Stromal cell of bone marrow (primary cell): Measurements from ENCODE around the gene SUN1.
"Not testable (repeated sequence)": the region's sequence is repeated elsewhere in the genome, so short reads cannot be mapped to it uniquely, and the experiment has no call there.

Experiments
- DNase-seq: peaks from one replicate; pipeline ENCODE4 v3.0.0-alpha.2; 2012; ENCODE audit warnings: low read depth

SUN1 gene

DNA sequence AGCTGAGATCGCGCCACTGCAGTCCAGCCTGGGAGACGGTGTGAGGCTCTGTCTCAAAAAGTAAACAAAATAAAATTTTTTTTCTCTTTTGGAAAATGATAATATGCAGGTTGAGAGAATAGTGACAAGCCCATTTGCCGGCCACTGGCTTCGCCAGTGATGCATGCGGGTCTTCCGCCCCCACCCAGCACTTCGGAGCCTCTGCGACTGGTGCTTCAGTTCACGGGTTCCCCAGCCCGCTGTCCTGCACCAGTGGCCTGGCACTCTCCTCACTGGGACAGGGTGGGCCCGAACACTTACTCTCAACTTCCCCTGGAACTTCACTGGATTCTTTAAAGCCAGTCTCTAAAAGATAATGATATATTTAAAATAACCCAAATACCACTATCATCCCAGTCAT is 2.7 kb downstream of the SUN1 start:
- DNase-seq: no peak

- DNase-seq: no peak
These were observed 3.5 kb downstream of the SUN1 start for GRCh38 chr7:835485-836401.

- DNase-seq: no peak
These were observed 4.2 kb downstream of the SUN1 start for GRCh38 chr7:836429-836828.

DNA sequence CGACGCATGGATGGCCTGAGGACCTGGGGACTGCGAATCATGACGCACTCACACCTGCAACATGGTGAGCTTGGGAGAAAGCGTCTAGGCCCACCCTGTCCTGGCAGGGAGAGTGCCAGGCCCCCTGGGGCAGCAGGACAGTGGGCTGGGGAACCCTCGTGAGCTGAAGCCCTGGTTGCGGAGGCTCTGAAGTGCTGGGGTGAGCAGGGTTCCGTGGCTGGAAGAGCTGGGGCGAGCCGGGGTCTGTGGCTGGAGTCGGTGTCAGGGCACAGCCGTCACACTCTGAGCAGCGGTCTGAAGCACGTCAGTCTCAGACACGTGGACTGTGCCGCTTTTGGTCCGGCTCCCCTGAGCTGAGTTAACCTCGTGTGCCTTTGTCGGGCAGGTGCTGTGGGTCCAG is 4.7 kb downstream of the SUN1 start:
- DNase-seq: no peak

GRCh38 chr7:840001-840600 is 7.8 kb downstream of the SUN1 start:
- no peak for DNase-seq

DNA sequence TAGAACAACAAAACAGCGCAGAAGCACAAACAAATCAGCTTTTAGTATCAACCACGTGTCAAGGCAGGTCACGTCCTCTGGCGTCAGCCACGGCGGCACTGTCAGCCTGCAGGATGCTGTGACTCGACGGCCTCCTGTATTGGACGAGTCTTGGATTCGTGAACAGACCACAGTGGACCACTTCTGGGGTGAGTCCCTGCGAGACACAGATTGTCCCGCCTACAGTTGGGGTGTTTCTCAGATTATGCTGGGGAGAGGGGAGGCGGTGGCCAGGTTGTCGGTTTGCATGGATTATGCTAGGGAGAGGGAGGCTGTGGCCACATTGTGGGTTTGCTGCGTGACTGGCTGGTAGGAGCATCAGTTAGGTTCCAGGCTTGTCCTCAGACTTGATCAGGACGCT is 9.7 kb downstream of the SUN1 start:
- no peak for DNase-seq

GRCh38 chr7:842431-843031 is 10.3 kb downstream of the SUN1 start:
- no peak for DNase-seq

DNA sequence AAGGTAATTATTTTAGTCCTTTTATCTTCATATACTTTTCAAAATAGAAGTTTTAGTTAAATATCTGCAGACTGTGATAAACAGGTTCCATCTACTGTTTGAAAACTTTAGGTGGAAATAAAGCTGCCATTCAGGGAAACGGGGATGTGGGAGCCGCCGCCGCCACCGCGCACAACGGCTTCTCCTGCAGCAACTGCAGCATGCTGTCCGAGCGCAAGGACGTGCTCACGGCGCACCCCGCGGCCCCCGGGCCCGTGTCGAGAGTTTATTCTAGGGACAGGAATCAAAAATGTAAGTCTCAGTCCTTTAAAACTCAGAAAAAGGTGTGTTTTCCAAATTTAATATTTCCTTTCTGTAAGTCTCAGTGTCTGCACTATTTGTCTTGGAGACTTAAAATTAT is 11.0 kb downstream of the SUN1 start:
- no peak for DNase-seq

- no peak for DNase-seq
These were observed 11.8 kb downstream of the SUN1 start for GRCh38 chr7:844043-844442.

DNA sequence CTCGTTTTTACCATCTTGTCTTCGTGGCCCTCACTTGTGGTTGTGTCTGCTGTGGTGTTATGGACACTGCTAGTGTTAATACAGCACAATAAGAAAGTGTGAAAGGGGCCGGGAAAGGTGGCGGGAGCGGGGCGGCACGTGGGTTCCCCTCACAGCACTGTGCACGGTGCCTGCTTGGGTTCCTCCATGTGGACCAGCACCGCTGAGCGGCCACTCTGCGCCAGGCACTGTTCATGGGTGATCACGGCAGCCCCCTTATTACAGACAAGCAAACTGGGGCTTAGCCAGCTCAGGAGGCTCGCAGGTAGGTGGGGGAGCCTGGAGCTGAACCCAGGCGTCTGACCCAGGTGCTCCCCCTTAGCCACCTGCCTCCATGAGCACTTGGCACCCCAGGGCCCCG is 12.2 kb downstream of the SUN1 start:
- no peak for DNase-seq

DNA sequence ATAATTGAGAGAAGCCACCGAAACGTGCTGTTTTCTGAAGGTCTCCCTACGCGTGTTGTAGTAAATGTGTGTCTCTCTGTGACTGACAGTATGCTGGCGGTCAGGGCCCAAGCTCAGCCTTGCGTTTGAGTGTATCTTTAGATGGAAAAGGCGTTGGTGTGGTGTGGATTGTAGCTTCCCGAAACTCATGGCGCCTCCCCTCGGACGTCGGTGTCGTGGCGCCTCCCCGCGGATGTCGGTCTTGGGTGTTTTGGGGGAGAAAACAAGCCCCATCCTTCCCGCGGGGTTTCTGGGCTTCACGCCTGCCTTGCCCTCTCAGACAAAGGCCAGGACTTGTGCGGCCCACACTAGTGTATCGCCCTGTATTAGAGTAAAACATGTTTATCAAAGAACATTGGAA is 12.8 kb downstream of the SUN1 start:
- no peak for DNase-seq

DNA sequence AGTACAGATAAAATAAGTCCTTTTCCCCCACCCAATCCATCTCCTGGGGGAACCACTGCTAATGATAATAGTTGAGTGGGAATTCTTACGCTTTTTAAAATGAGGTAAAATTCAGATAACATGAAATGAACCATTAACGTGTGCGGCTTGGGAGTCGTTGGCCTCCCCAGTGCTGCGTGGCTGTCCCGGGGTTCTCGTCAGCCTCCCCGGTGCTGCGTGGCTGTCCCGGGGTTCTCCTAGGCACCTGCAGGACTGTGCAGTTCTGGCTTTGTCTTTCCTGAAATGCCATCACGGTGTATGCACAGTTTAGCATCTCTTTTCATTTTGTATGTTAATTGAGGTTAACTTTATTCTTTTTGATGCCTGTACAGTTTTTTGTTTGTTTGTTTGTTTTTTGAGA is 13.5 kb downstream of the SUN1 start:
- DNase-seq: no peak

DNA sequence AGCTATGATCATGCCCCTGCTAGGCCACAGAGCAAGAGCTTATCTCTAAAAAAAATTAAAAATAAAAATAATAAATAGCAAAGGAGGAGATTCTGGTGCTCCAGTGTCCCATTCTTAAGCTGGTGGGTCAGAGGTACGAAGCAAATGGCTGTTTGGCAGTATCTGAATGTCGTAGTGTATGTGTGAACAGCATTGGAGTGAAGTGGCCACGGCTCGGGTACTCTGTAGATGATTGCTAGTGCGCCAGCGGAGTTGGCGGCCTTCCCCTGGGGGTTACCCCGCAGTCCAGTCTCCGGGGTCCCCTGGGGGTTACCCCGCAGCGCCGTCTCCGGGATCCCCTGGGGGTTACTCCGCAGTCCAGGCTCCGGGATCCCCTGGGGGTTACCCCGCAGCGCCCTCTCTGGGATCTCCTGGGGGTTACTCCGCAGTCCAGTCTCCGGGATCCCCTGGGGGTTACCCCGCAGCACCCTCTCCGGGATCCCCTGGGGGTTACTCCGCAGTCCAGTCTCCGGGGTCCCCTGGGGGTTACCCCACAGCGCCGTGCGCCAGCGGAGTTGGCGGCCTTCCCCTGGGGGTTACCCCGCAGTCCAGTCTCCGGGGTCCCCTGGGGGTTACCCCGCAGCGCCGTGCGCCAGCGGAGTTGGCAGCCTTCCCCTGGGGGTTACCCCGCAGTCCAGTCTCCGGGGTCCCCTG is 14.8 kb downstream of the SUN1 start:
- not testable (repeated sequence) for DNase-seq

DNA sequence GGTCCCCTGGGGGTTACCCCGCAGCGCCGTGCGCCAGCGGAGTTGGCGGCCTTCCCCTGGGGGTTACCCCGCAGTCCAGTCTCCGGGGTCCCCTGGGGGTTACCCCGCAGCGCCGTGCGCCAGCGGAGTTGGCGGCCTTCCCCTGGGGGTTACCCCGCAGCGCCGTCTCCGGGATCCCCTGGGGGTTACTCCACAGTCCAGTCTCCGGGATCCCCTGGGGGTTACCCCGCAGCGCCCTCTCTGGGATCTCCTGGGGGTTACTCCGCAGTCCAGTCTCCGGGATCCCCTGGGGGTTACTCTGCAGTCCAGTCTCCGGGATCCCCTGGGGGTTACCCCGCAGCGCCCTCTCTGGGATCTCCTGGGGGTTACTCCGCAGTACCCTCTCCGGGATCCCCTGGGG is 15.5 kb downstream of the SUN1 start:
- DNase-seq: not testable (repeated sequence)

- DNase-seq: no peak
These were observed 16.9 kb downstream of the SUN1 start for GRCh38 chr7:849145-849544.

- DNase-seq: no peak
These were observed 17.5 kb downstream of the SUN1 start for GRCh38 chr7:849781-850180.

GRCh38 chr7:851204-851603 is 18.9 kb downstream of the SUN1 start:
- DNase-seq: no peak

- no peak for DNase-seq
These were observed 21.3 kb downstream of the SUN1 start for GRCh38 chr7:853366-854117.

DNA sequence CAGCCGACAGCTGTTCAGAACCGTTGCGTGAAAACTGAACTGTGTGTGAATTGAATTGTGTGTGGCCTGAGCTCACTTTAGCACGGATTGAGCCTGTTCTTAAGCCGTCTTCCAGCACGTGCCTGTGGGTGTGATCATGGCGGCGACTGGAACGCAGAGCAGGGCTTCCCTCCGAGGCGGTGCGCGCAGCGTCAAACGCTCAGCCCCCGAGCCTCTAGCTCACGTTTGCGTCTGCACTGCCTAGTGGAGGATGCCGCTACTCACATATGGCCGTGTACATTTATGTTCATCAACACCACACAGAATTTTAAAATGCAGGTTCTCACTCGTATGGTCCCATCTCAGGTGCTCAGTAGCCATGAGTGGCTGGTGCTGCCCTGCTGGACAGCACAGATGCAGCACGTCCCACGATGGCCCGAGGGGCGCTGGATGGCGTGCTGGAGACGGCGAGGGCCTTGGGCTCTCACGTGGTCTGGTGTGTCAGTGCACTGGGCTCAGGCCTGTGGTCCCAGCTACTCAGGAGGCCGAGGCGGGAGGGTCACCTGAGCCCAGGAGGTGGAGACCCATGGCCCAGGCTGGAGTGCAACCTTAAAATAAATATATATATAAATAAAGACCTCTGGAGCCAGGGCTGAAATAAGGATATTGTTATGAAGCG is 22.0 kb downstream of the SUN1 start:
- DNase-seq: no peak

- DNase-seq: no peak
These were observed 23.6 kb downstream of the SUN1 start for GRCh38 chr7:855686-856369.
